ENCODE measurements around the gene EFNA1. TPM values are rescaled to one million over a fixed set of nuclear protein-coding genes. Genes with fewer than 3 reads are reported as not detected.

Gene EFNA1
- total RNA-seq, 4 donors from 2014 or later = 88.9 to 198 (median 120) TPM

DNA sequence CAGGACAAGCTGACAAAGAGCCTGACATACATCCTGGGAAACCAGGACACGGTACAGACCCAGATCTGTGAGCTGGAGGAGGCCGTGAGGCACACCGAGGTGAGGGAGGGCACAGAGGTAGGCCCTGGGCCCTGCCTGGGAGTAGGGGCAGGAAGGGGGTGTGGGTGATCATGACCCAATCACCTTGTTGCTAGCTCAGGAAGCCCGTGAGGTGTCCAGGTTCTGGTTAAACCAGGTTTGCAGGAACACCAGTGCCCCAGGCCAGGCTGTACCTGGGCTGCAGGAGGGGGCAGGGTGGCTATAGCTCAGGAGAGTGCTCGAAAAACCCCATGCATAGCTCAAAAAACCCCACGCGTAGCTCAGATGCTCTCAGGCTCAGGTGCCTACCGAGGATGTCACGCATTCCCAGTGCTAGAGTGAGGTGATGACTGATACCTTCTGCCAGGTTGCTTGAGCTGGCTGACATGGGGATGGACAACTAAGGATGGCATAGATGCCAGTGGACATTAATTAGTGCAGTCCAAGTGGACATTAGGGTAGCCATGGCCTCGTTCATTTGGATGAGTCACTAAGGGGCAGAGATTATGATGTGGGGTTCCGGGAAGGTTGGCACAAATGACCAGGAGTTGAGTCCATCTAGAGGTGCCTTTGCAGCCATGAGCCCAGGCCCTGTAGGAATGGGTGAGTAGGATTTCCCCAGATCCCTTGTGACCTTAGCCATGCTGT, 49.7 kb downstream of the EFNA1 start:
- TF ChIP-seq POLR2A (IDR thresholded peaks at IDR 0.05) (no peak), POLR2AphosphoS5 (IDR thresholded peaks at IDR 0.05) (no peak), EP300 (IDR thresholded peaks at IDR 0.05) (no peak)
- TF ChIP-seq, protein P1, sequence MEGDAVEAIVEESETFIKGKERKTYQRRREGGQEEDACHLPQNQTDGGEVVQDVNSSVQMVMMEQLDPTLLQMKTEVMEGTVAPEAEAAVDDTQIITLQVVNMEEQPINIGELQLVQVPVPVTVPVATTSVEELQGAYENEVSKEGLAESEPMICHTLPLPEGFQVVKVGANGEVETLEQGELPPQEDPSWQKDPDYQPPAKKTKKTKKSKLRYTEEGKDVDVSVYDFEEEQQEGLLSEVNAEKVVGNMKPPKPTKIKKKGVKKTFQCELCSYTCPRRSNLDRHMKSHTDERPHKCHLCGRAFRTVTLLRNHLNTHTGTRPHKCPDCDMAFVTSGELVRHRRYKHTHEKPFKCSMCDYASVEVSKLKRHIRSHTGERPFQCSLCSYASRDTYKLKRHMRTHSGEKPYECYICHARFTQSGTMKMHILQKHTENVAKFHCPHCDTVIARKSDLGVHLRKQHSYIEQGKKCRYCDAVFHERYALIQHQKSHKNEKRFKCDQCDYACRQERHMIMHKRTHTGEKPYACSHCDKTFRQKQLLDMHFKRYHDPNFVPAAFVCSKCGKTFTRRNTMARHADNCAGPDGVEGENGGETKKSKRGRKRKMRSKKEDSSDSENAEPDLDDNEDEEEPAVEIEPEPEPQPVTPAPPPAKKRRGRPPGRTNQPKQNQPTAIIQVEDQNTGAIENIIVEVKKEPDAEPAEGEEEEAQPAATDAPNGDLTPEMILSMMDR (IDR thresholded peaks at IDR 0.05) = no peak
- DNase-seq (ENCODE audit: low spot score in 2 of 2) = peak in 1 of 2 donors; percentile 63
- H3K27me3 ChIP-seq = peaks cover 15% of the 10 kb centered on the region
- H3K9me3 ChIP-seq = no peaks in the 10 kb centered on the region
- no peak overlapping the region for H3K4me3 ChIP-seq
- WGBS = 29% methylated on average over 6 of the region's 11 CpGs
- no peak overlapping the region for H3K27ac ChIP-seq
- peaks cover 35% of the 10 kb centered on the region for H3K4me1 ChIP-seq
- H3K36me3 ChIP-seq = no peaks in the 10 kb centered on the region

DNA sequence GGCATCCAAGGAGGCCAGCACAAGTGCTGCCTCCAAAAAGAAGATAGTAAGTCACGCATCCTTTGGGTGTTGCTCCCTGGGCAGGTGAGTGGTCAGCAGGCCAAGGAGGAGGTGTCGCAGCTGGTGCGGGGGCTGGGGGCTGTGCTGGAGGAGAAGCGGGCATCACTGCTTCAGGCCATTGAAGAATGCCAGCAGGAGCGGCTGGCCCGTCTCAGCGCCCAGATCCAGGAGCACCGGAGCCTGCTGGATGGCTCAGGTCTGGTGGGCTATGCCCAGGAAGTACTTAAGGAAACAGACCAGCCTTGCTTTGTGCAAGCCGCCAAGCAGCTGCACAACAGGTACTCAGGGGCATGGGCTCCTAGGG, 50.2 kb downstream of the EFNA1 start:
- H3K36me3 ChIP-seq = no peaks in the 10 kb centered on the region
- H3K4me1 ChIP-seq = peaks cover 31% of the 10 kb centered on the region
- no peak overlapping the region for H3K27ac ChIP-seq
- H3K9me3 ChIP-seq = no peaks in the 10 kb centered on the region
- TF ChIP-seq POLR2A (IDR thresholded peaks at IDR 0.05) (no peak), EP300 (IDR thresholded peaks at IDR 0.05) (no peak), POLR2AphosphoS5 (IDR thresholded peaks at IDR 0.05) (no peak)
- TF ChIP-seq, protein P1 (IDR thresholded peaks at IDR 0.05) = no peak
- no peak overlapping the region for H3K4me3 ChIP-seq
- DNase-seq (ENCODE audit: low spot score in 2 of 2) = peak; percentile 60 to 77
- 92% methylated on average over 9 of the region's 9 CpGs for WGBS
- peaks cover 15% of the 10 kb centered on the region for H3K27me3 ChIP-seq

DNA sequence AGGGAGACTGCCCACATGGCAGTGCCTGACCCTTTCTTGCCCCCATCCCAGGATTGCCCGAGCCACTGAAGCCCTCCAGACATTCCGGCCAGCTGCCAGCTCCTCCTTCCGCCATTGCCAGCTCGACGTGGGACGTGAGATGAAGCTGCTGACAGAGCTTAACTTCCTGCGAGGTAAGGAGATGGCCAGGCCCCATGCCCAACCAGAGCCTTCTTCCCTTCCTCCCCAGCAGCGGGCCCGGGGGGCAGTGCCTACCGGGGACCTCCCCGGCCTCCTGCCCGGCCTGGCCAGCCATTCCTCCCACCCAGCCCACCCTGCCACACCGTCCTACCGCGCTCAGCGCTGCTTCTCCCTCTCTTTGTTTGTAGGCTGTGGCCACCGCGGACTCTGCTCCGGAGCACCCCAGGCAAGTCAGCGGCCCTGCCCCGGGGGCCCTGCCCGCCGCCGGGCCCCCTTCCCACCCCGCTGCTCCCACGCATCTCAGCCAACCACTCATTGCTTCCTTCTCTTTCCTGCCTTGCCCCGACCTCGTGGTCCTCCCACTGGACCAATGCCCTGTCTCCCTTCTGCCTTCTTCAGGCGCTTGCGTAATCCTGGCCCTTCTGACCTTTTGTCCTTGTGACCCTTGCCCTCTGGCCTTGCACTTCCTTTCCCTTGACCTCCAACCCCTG, 50.9 kb downstream of the EFNA1 start:
- H3K27me3 ChIP-seq = peaks cover 15% of the 10 kb centered on the region
- peaks cover 26% of the 10 kb centered on the region for H3K4me1 ChIP-seq
- 81% methylated on average over 23 of the region's 30 CpGs for WGBS
- TF ChIP-seq EP300 (IDR thresholded peaks at IDR 0.05) (no peak), POLR2A (IDR thresholded peaks at IDR 0.05) (no peak), POLR2AphosphoS5 (IDR thresholded peaks at IDR 0.05) (no peak)
- TF ChIP-seq, protein P1 (IDR thresholded peaks at IDR 0.05) = no peak
- H3K4me3 ChIP-seq = no peak overlapping the region
- no peaks in the 10 kb centered on the region for H3K36me3 ChIP-seq
- H3K27ac ChIP-seq = no peak overlapping the region
- no peaks in the 10 kb centered on the region for H3K9me3 ChIP-seq
- peak; percentile 64 to 66 for DNase-seq (ENCODE audit: low spot score in 2 of 2)

DNA sequence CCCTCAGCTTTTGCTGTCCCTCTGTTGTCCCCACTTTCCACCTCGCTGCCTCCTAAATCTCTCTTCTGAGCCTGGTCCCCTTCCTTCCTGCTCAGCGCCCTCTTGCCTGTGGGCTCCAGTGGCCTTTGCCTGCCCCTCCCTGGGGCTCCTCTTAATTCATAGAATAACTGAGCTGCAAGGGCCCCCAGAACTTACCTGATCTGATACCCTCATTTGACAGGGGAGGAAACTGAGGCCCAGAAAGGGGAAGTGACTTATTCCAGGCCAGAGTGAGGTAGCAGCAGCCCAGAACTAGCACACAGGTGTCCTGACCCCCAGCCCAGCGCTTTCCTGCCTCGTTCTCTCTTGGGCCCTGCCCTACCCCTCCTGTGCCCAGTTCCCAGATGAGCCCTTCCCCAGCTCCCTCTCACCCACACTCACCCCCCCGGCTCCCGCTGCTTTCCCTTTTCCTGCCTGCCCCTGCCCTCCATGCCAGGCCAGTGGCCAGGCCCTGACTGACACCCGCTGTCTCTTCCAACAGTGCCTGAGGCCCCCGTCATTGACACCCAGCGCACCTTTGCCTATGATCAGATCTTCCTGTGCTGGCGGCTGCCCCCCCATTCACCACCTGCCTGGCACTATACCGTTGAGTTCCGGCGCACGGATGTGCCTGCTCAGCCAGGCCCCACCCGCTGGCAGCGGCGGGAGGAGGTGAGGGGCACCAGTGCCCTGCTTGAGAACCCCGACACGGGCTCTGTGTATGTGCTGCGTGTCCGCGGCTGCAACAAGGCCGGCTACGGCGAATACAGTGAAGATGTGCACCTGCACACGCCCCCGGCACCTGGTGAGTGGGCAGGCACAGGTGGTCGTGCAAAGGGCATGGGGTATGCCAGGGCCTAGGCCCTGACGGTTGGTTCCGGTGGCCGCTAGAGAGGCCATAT, 51.7 kb downstream of the EFNA1 start:
- peak in 1 of 2 donors; percentile 62 for DNase-seq (ENCODE audit: low spot score in 2 of 2)
- Histone ChIP-seq H3K9me3 (no peaks in the 10 kb centered on the region), H3K4me3 (no peak overlapping the region), H3K27me3 (peaks cover 9% of the 10 kb centered on the region), H3K27ac (no peak overlapping the region), H3K4me1 (peaks cover 21% of the 10 kb centered on the region), H3K36me3 (no peaks in the 10 kb centered on the region)
- TF ChIP-seq, protein P1 (IDR thresholded peaks at IDR 0.05) = no peak
- TF ChIP-seq EP300 (IDR thresholded peaks at IDR 0.05) (no peak), POLR2AphosphoS5 (IDR thresholded peaks at IDR 0.05) (no peak), POLR2A (IDR thresholded peaks at IDR 0.05) (no peak)
- 92% methylated on average over 31 of the region's 31 CpGs for WGBS
